PC-9 (cell line): Measurements from ENCODE around the gene RAP1GAP2. TPM values are rescaled to one million over a fixed set of nuclear protein-coding genes. Genes with fewer than 3 reads are reported as not detected.

Experiments
- BruUV-seq: library from RNA; stranded (reverse); fragments of 400-500 nt; replicated peaks from 2 replicates; lab custom pipeline; 2021; lab: Mats Ljungman, UMichigan
- CTCF ChIA-PET: fragments of 300-600 bp; sonication (Branson Sonifier 250); formaldehyde crosslinking; loops from one replicate; lab custom pipeline; 2022; ENCODE audit warnings: antibody characterized with exemption; lab: Charles Lee
- POLR2A ChIA-PET: fragments of 300-600 bp; sonication (Branson Sonifier 250); formaldehyde crosslinking; loops from one replicate; lab custom pipeline; 2022; ENCODE audit warnings: antibody characterized with exemption; ENCODE audit not compliant: unreplicated experiment; lab: Charles Lee
- DNase-seq, 2 experiments: peaks; one replicate each; pipeline versions ENCODE4 v3.0.0 to v3.0.0-alpha.2; 2015 to 2022; ENCODE audit warnings: mixed read lengths in 1 of 2
- H2AFZ ChIP-seq: fragments of 200-600 bp; sonication (generic); 2 replicates; pipeline ENCODE4 v1.8.1; 2017; ENCODE audit warnings: antibody characterized with exemption
- H3F3A ChIP-seq: fragments of 200-600 bp; sonication (generic); 2 replicates; pipeline ENCODE4 v1.8.1; 2017; ENCODE audit warnings: antibody characterized with exemption, mild to moderate bottlenecking, low read depth; ENCODE audit not compliant: insufficient read depth
- H3K27ac ChIP-seq: fragments of 200-600 bp; sonication (generic); 2 replicates; pipeline ENCODE4 v1.6.1; 2016; ENCODE audit warnings: mixed run types
- H3K27me3 ChIP-seq: fragments of 200-600 bp; sonication (generic); 2 replicates; pipeline ENCODE4 v1.6.1; 2016; ENCODE audit warnings: low read depth, mixed run types; ENCODE audit not compliant: insufficient read depth
- H3K36me3 ChIP-seq: fragments of 200-600 bp; sonication (generic); 2 replicates; pipeline ENCODE4 v1.6.1; 2016; ENCODE audit warnings: low read depth, mixed run types
- H3K4me1 ChIP-seq: fragments of 200-600 bp; sonication (generic); replicated peaks from 2 replicates; pipeline ENCODE4 v1.6.1; 2016; ENCODE audit warnings: mixed run types; ENCODE audit not compliant: insufficient read depth
- H3K4me2 ChIP-seq: fragments of 200-600 bp; sonication (generic); 2 replicates; pipeline ENCODE4 v1.6.1; 2017; ENCODE audit warnings: mixed run types
- H3K4me3 ChIP-seq: fragments of 200-600 bp; sonication (generic); 2 replicates; pipeline ENCODE4 v1.6.1; 2016; ENCODE audit warnings: mixed run types
- H3K79me2 ChIP-seq: fragments of 200-600 bp; sonication (generic); 2 replicates; pipeline ENCODE4 v1.6.1; 2017; ENCODE audit warnings: low read depth, mixed run types
- H3K9me2 ChIP-seq: fragments of 200-600 bp; sonication (generic); 2 replicates; pipeline ENCODE4 v1.8.1; 2017; ENCODE audit warnings: mild to moderate bottlenecking; ENCODE audit not compliant: insufficient read depth
- H3K9me3 ChIP-seq: fragments of 200-600 bp; sonication (generic); 2 replicates; pipeline ENCODE4 v1.8.1; 2016; ENCODE audit warnings: low read depth; ENCODE audit not compliant: insufficient read depth
- H4K20me1 ChIP-seq: fragments of 200-600 bp; sonication (generic); 2 replicates; pipeline ENCODE4 v1.8.1; 2017; ENCODE audit not compliant: insufficient read depth
- CTCF ChIP-seq: fragments of 200-600 bp; sonication (generic); conservative IDR thresholded peaks from 2 replicates; pipeline ENCODE4 v1.6.1; 2017; ENCODE audit warnings: mixed run types, antibody characterized with exemption, mild to moderate bottlenecking, moderate library complexity
- EZH2 ChIP-seq: fragments of 200-600 bp; sonication (generic); IDR thresholded peaks from 2 replicates; pipeline ENCODE4 v1.8.0; 2017; ENCODE audit warnings: antibody characterized with exemption, low read depth
- intact Hi-C: fragments of 100-400 bp; cut with micrococcal nuclease; formaldehyde crosslinking; loops from one replicate; pipeline ENCODE4 v1.10.0; 2022; ENCODE audit not compliant: unreplicated experiment
- total RNA-seq: library from RNA; stranded (reverse); gene quantifications from 2 replicates; pipeline ENCODE4 v1.2.3, GENCODE V29; 2021

The RAP1GAP2 gene
- total RNA-seq, 1 experiment from 2014 or later = 10.1 TPM

- Histone ChIP-seq H3K4me1 (no peaks in the 10 kb centered on the region), H3K4me2 (no peak overlapping the region), H3K4me3 (no peak overlapping the region), H3K27ac (no peak overlapping the region), H4K20me1 (no peaks in the 10 kb centered on the region), H3K36me3 (no peaks in the 10 kb centered on the region), H3F3A (no peaks in the 10 kb centered on the region), H3K9me3 (no peaks in the 10 kb centered on the region), H2AFZ (no peak overlapping the region), H3K9me2 (no peaks in the 10 kb centered on the region), H3K79me2 (no peaks in the 10 kb centered on the region), H3K27me3 (no peaks in the 10 kb centered on the region)
- no peak for DNase-seq
- ChIA-PET CTCF (no interaction called here), POLR2A (no interaction called here)
- no peak for TF ChIP-seq CTCF
- no peak for TF ChIP-seq EZH2
- no TSS peak for BruUV-seq
- intact Hi-C loops = no loop called here
Measured at GRCh38 chr17:2900842-2901241, 104.6 kb downstream of the RAP1GAP2 start.

- Histone ChIP-seq H3K27me3 (no peaks in the 10 kb centered on the region), H3K9me3 (no peaks in the 10 kb centered on the region), H3K4me3 (no peak overlapping the region), H2AFZ (no peak overlapping the region), H3K36me3 (no peaks in the 10 kb centered on the region), H4K20me1 (no peaks in the 10 kb centered on the region), H3K9me2 (no peaks in the 10 kb centered on the region), H3K4me1 (no peaks in the 10 kb centered on the region), H3K79me2 (no peaks in the 10 kb centered on the region), H3F3A (no peaks in the 10 kb centered on the region), H3K4me2 (no peak overlapping the region), H3K27ac (no peak overlapping the region)
- no TSS peak for BruUV-seq
- DNase-seq = no peak
- no peak for TF ChIP-seq CTCF
- TF ChIP-seq EZH2 = no peak
- ChIA-PET CTCF (no interaction called here), POLR2A (no interaction called here)
- intact Hi-C loops = no loop called here
Measured at GRCh38 chr17:2901582-2901981, 105.3 kb downstream of the RAP1GAP2 start.

GRCh38 chr17:2902546-2902945 is 106.3 kb downstream of the RAP1GAP2 start:
- TF ChIP-seq EZH2 = no peak
- Histone ChIP-seq H2AFZ (no peak overlapping the region), H3K9me2 (no peaks in the 10 kb centered on the region), H3K4me2 (no peak overlapping the region), H3K36me3 (no peaks in the 10 kb centered on the region), H3K79me2 (no peaks in the 10 kb centered on the region), H3K4me3 (no peak overlapping the region), H4K20me1 (no peaks in the 10 kb centered on the region), H3K27ac (no peak overlapping the region), H3F3A (no peaks in the 10 kb centered on the region), H3K9me3 (peaks cover 3% of the 10 kb centered on the region; the same call in 1 of the 2 replicates), H3K27me3 (no peaks in the 10 kb centered on the region), H3K4me1 (no peaks in the 10 kb centered on the region)
- intact Hi-C loops = no loop called here
- CTCF ChIA-PET = no interaction called here
- POLR2A ChIA-PET = no interaction called here
- BruUV-seq = no TSS peak
- no peak for DNase-seq
